ENCODE results near the gene PPL. TPM values are rescaled to one million over a fixed set of nuclear protein-coding genes. Genes with fewer than 3 reads are reported as not detected.

The PPL gene
- total RNA-seq, 1 donor from 2014 or later = 142 TPM

GRCh38 chr16:4891097-4891885 lies 45.7 kb downstream of the PPL start:
- TF ChIP-seq CTCF (conservative IDR thresholded peaks at IDR 0.05) = no peak
- no peak for DNase-seq (ENCODE audit: extremely low spot score, unreplicated experiment)
- Mint-ChIP-seq H3K27ac (no peak overlapping the region), H3K4me1 (ENCODE audit: unreplicated experiment) (no peaks in the 10 kb centered on the region), H3K27me3 (no peaks in the 10 kb centered on the region), H3K36me3 (peaks cover 12% of the 10 kb centered on the region), H3K4me3 (no peak overlapping the region), H3K9me3 (no peaks in the 10 kb centered on the region)

- H3K9me3 Mint-ChIP-seq = no peaks in the 10 kb centered on the region
- no peak overlapping the region for H3K27ac Mint-ChIP-seq
- no peaks in the 10 kb centered on the region for H3K27me3 Mint-ChIP-seq
- H3K4me3 Mint-ChIP-seq = no peak overlapping the region
- no peak for TF ChIP-seq CTCF (conservative IDR thresholded peaks at IDR 0.05)
- peaks cover 16% of the 10 kb centered on the region for H3K36me3 Mint-ChIP-seq
- no peaks in the 10 kb centered on the region for H3K4me1 Mint-ChIP-seq (ENCODE audit: unreplicated experiment)
- DNase-seq (ENCODE audit: extremely low spot score, unreplicated experiment) = no peak
Observed at GRCh38 chr16:4890686-4891085, 46.3 kb downstream of the PPL start.

- Mint-ChIP-seq H3K9me3 (no peaks in the 10 kb centered on the region), H3K36me3 (peaks cover 20% of the 10 kb centered on the region), H3K4me1 (ENCODE audit: unreplicated experiment) (peaks cover 2% of the 10 kb centered on the region), H3K27ac (no peak overlapping the region), H3K27me3 (no peaks in the 10 kb centered on the region), H3K4me3 (no peak overlapping the region)
- no peak for DNase-seq (ENCODE audit: extremely low spot score, unreplicated experiment)
- no peak for TF ChIP-seq CTCF (conservative IDR thresholded peaks at IDR 0.05)
Observed at GRCh38 chr16:4890026-4890425, 46.9 kb downstream of the PPL start.

GRCh38 chr16:4888428-4889135 lies 48.4 kb downstream of the PPL start:
- no peak overlapping the region for H3K4me3 Mint-ChIP-seq

GRCh38 chr16:4886151-4886550 lies 50.8 kb downstream of the PPL start:
- H3K4me1 Mint-ChIP-seq (ENCODE audit: unreplicated experiment) = peaks cover 20% of the 10 kb centered on the region
- H3K36me3 Mint-ChIP-seq = peaks cover 43% of the 10 kb centered on the region
- H3K9me3 Mint-ChIP-seq = no peaks in the 10 kb centered on the region
- no peak overlapping the region for H3K4me3 Mint-ChIP-seq
- no peak for TF ChIP-seq CTCF (conservative IDR thresholded peaks at IDR 0.05)
- H3K27me3 Mint-ChIP-seq = no peaks in the 10 kb centered on the region
- H3K27ac Mint-ChIP-seq = peak overlapping the region; percentile 65
- no peak for DNase-seq (ENCODE audit: extremely low spot score, unreplicated experiment)

More at GRCh38 chr16:4888428-4889135, 48.4 kb downstream of the PPL start:
- Mint-ChIP-seq H3K9me3 (no peaks in the 10 kb centered on the region), H3K27ac (peak overlapping the region; percentile 51), H3K4me1 (ENCODE audit: unreplicated experiment) (peaks cover 7% of the 10 kb centered on the region), H3K27me3 (no peaks in the 10 kb centered on the region), H3K36me3 (peaks cover 27% of the 10 kb centered on the region)
- no peak for DNase-seq (ENCODE audit: extremely low spot score, unreplicated experiment)
- no peak for TF ChIP-seq CTCF (conservative IDR thresholded peaks at IDR 0.05)
